Erythroblast (primary cell): ENCODE results near the gene HBEGF.

Experiments used
- GATA1 ChIP-seq: IDR thresholded peaks from 2 replicates; pipeline ENCODE4 v1.6.1; 2011; ENCODE audit warnings: low read depth, mild to moderate bottlenecking, control low read depth, low read length, moderate library complexity
- POLR2A ChIP-seq: IDR thresholded peaks from 2 replicates; pipeline ENCODE4 v1.6.1; 2011; ENCODE audit warnings: mild to moderate bottlenecking, low read length

DNA sequence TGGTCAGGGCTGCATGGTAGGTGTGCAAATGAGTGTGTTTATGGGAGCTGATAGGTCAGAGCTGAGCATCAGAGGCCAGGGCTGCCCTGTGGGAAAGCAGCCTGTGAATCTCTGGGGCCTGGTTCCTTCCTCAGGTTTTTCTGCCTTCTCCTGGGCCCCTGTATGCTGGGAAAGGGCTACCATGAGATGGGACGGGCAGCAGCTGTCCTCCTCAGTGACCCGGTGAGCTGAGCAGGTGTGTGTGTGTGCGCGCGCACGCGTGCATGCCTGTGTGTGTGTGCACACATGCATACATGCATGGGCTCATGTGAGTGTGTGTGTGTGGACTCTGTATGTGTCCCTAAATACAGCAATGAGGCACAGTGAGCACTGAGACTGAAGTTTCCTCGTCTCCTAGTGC lies 15.9 kb upstream of the HBEGF start:
- no peak for TF ChIP-seq POLR2A
- TF ChIP-seq GATA1 = no peak
